ENCODE results near the gene SERPINA9. TPM values are rescaled to one million over a fixed set of nuclear protein-coding genes. Genes with fewer than 3 reads are reported as not detected.

Gene SERPINA9
- total and polyA plus RNA-seq, 2 experiments from 2014 or later, result 0.60 TPM; not detected in 1

DNA sequence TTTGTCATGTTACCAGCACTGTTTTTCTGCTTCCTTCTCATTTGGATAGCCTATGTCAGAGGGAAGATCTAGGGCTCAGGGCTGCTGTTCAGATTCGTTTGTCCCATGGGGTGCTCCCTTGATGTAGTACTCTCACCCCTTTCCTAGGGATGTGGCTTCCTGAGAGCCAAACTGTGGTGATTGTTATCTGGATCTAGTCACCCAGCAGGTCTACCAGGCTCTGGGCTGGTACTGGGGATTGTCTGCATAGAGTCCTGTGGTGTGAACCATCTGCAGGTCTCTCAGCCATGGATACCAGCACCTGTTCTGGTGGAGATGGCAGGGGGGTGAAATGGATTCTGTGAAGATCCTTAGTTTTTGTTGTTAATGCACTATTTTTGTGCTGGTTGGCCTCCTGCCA lies 17.9 kb downstream of the SERPINA9 start:
- Histone ChIP-seq H3K4me2 (no peak overlapping the region), H3K4me3 (no peak overlapping the region), H3K36me3 (replicated peaks; ENCODE audit: insufficient read depth, low read depth) (no peaks in the 10 kb centered on the region), H3K27me3 (no peaks in the 10 kb centered on the region), H4K20me1 (ENCODE audit: insufficient read depth, poor library complexity, severe bottlenecking) (no peaks in the 10 kb centered on the region), H3K27ac (no peak overlapping the region), H3K79me2 (no peaks in the 10 kb centered on the region), H3K4me1 (ENCODE audit: insufficient read depth) (no peaks in the 10 kb centered on the region), H3K9me2 (replicated peaks; ENCODE audit: insufficient read depth) (no peaks in the 10 kb centered on the region), H3K9me3 (ENCODE audit: low read depth) (no peaks in the 10 kb centered on the region), H2AFZ (no peak overlapping the region)
- no peak for DNase-seq (ENCODE audit: low spot score)
- WGBS (ENCODE audit: low lambda C conversion rate, missing lambda C conversion rate), result 80% methylated on average over 1 of the region's 1 CpG
- TF ChIP-seq, protein P1, sequence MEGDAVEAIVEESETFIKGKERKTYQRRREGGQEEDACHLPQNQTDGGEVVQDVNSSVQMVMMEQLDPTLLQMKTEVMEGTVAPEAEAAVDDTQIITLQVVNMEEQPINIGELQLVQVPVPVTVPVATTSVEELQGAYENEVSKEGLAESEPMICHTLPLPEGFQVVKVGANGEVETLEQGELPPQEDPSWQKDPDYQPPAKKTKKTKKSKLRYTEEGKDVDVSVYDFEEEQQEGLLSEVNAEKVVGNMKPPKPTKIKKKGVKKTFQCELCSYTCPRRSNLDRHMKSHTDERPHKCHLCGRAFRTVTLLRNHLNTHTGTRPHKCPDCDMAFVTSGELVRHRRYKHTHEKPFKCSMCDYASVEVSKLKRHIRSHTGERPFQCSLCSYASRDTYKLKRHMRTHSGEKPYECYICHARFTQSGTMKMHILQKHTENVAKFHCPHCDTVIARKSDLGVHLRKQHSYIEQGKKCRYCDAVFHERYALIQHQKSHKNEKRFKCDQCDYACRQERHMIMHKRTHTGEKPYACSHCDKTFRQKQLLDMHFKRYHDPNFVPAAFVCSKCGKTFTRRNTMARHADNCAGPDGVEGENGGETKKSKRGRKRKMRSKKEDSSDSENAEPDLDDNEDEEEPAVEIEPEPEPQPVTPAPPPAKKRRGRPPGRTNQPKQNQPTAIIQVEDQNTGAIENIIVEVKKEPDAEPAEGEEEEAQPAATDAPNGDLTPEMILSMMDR (IDR thresholded peaks at IDR 0.05; ENCODE audit: poor library complexity), result no peak
- no peak for TF ChIP-seq EZH2 (IDR thresholded peaks at IDR 0.05; ENCODE audit: borderline replicate concordance)
- no peak for TF ChIP-seq EZH2phosphoT487 (IDR thresholded peaks at IDR 0.05; ENCODE audit: low read depth, severe bottlenecking, unreplicated experiment)

DNA sequence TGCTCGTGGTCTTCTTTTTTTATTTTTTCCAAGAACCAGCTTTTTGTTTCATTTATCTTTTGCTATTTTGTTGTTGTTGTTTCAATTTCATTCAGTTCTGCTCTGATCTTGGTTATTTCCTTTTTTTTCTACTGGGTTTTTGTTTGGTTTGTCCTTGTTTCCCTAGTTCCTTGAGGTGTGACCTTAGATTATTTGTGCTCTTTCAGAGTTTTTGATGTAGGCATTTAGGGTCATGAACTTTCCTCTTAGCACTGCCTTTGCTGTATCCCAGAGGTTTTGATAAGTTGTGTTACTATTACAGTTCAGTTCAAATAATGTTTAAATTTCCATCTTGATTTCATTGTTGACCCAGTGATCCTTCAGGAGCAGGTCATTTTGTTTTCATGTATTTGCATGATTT lies 20.1 kb downstream of the SERPINA9 start:
- no peak for DNase-seq (ENCODE audit: low spot score)
- no peak overlapping the region for H2AFZ ChIP-seq
- no peak for TF ChIP-seq EZH2 (IDR thresholded peaks at IDR 0.05; ENCODE audit: borderline replicate concordance)
- no peak for TF ChIP-seq EZH2phosphoT487 (IDR thresholded peaks at IDR 0.05; ENCODE audit: low read depth, severe bottlenecking, unreplicated experiment)
- TF ChIP-seq, protein P1 (IDR thresholded peaks at IDR 0.05; ENCODE audit: poor library complexity), result no peak
- peaks cover 9% of the 10 kb centered on the region for H3K27me3 ChIP-seq
- no peak overlapping the region for H3K4me2 ChIP-seq
- no peak overlapping the region for H3K27ac ChIP-seq
- no peaks in the 10 kb centered on the region for H3K4me1 ChIP-seq (ENCODE audit: insufficient read depth)
- H3K4me3 ChIP-seq, result no peak overlapping the region
- no peaks in the 10 kb centered on the region for H3K79me2 ChIP-seq
- 0% methylated on average over 1 of the region's 1 CpG for WGBS (ENCODE audit: low lambda C conversion rate, missing lambda C conversion rate)
- H3K9me3 ChIP-seq (ENCODE audit: low read depth), result no peaks in the 10 kb centered on the region
- H3K36me3 ChIP-seq (replicated peaks; ENCODE audit: insufficient read depth, low read depth), result no peaks in the 10 kb centered on the region
- H4K20me1 ChIP-seq (ENCODE audit: insufficient read depth, poor library complexity, severe bottlenecking), result no peaks in the 10 kb centered on the region
- H3K9me2 ChIP-seq (replicated peaks; ENCODE audit: insufficient read depth), result no peaks in the 10 kb centered on the region

DNA sequence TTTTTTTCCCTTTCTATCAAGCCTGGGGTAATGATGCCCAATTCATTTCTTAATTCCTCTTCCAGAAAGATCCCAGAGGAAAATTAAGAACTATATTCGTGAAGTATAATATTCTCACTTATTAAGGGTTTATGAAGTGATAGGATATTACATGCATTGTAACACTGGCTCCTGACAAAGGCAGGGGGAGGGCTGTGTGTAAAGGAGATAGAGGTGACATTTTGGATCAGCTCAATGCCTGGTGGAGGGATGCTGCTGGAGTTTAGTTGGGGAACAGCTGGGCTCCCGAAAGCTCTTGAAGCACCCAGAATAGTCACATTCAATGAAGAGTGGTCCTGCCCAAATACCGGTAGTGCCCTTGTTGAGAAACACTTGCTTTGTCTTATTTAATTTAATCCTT lies 24.2 kb downstream of the SERPINA9 start:
- H3K27me3 ChIP-seq, result peaks cover 9% of the 10 kb centered on the region

More for the DNA sequence above, 24.2 kb downstream of the SERPINA9 start:
- Histone ChIP-seq H4K20me1 (ENCODE audit: insufficient read depth, poor library complexity, severe bottlenecking) (no peaks in the 10 kb centered on the region), H3K36me3 (replicated peaks; ENCODE audit: insufficient read depth, low read depth) (no peaks in the 10 kb centered on the region), H3K4me3 (no peak overlapping the region), H3K4me2 (no peak overlapping the region), H3K9me2 (replicated peaks; ENCODE audit: insufficient read depth) (no peaks in the 10 kb centered on the region), H3K9me3 (ENCODE audit: low read depth) (no peaks in the 10 kb centered on the region), H3K27ac (no peak overlapping the region), H2AFZ (no peak overlapping the region), H3K79me2 (no peaks in the 10 kb centered on the region), H3K4me1 (ENCODE audit: insufficient read depth) (no peaks in the 10 kb centered on the region)
- TF ChIP-seq EZH2phosphoT487 (IDR thresholded peaks at IDR 0.05; ENCODE audit: low read depth, severe bottlenecking, unreplicated experiment) (no peak), EZH2 (IDR thresholded peaks at IDR 0.05; ENCODE audit: borderline replicate concordance) (no peak)
- TF ChIP-seq, protein P1 (IDR thresholded peaks at IDR 0.05; ENCODE audit: poor library complexity), result no peak
- WGBS (ENCODE audit: low lambda C conversion rate, missing lambda C conversion rate), result 54% methylated on average over 3 of the region's 3 CpGs
- DNase-seq (ENCODE audit: low spot score), result no peak

Data from hepatocyte (in vitro differentiated cells).